ENCODE results near the gene GPR137C. TPM values are rescaled to one million over a fixed set of nuclear protein-coding genes. Genes with fewer than 3 reads are reported as not detected.

The GPR137C gene
- total and polyA plus RNA-seq, 2 of the 13 experiments (the other 11 are each of a cell fraction or from before 2014, with no cell fraction given), result 0.34 to 0.51 TPM

GRCh38 chr14:52553671-52554575, 1.3 kb downstream of the GPR137C start (continued):
- TF ChIP-seq RBM39 (IDR thresholded peaks at IDR 0.05; ENCODE audit: low read depth, low read length, poor library complexity, severe bottlenecking), result no peak
- no peak for TF ChIP-seq ZNF639 (CRISPR knock-in tag; conservative IDR thresholded peaks at IDR 0.05)
- no peak for TF ChIP-seq E2F5 (CRISPR knock-in tag; conservative IDR thresholded peaks at IDR 0.05)
- no peak for TF ChIP-seq ZNF556 (CRISPR knock-in tag; IDR thresholded peaks at IDR 0.05; ENCODE audit: borderline replicate concordance)
- no peak for TF ChIP-seq NBN (conservative IDR thresholded peaks at IDR 0.05)
- TF ChIP-seq ZNF275 (CRISPR knock-in tag; IDR thresholded peaks at IDR 0.05; ENCODE audit: borderline replicate concordance), result no peak
- no peak for TF ChIP-seq ETS1 (CRISPR knock-in tag; IDR thresholded peaks at IDR 0.05)
- no peak for TF ChIP-seq SPEN (CRISPR knock-in tag; IDR thresholded peaks at IDR 0.05; ENCODE audit: low read depth)
- no peak for TF ChIP-seq E2F2 (CRISPR knock-in tag; IDR thresholded peaks at IDR 0.05; ENCODE audit: borderline replicate concordance)
- peak; percentile 52; the same call in 1 of the 2 replicates for TF ChIP-seq CEBPG (CRISPR knock-in tag; IDR thresholded peaks at IDR 0.05)
- TF ChIP-seq RELA (CRISPR knock-in tag; IDR thresholded peaks at IDR 0.05), result no peak
- no peak for TF ChIP-seq ZNF282 (IDR thresholded peaks at IDR 0.05; ENCODE audit: partially characterized antibody)
- TF ChIP-seq ZNF597 (CRISPR knock-in tag; IDR thresholded peaks at IDR 0.05), result no peak
- no peak for TF ChIP-seq ZNF10 (CRISPR knock-in tag; IDR thresholded peaks at IDR 0.05; ENCODE audit: borderline replicate concordance, low read depth)
- no peak for TF ChIP-seq FOXJ3 (CRISPR knock-in tag; IDR thresholded peaks at IDR 0.05; ENCODE audit: borderline replicate concordance)
- TF ChIP-seq CENPBD1 (CRISPR knock-in tag; IDR thresholded peaks at IDR 0.05; ENCODE audit: borderline replicate concordance, low read depth), result no peak
- TF ChIP-seq THYN1 (CRISPR knock-in tag; IDR thresholded peaks at IDR 0.05; ENCODE audit: borderline replicate concordance, low read depth), result no peak
- no peak for TF ChIP-seq KDM4B (CRISPR knock-in tag; IDR thresholded peaks at IDR 0.05)
- TF ChIP-seq ZBTB3 (CRISPR knock-in tag; IDR thresholded peaks at IDR 0.05; ENCODE audit: borderline replicate concordance, low read depth), result no peak

All from HepG2 (cell line).